RPMI8226 (cell line): ENCODE data around the gene ANK2.

Source experiments
- DNase-seq: peaks from one replicate; pipeline ENCODE4 v3.0.0-alpha.2; 2015

The ANK2 gene

DNA sequence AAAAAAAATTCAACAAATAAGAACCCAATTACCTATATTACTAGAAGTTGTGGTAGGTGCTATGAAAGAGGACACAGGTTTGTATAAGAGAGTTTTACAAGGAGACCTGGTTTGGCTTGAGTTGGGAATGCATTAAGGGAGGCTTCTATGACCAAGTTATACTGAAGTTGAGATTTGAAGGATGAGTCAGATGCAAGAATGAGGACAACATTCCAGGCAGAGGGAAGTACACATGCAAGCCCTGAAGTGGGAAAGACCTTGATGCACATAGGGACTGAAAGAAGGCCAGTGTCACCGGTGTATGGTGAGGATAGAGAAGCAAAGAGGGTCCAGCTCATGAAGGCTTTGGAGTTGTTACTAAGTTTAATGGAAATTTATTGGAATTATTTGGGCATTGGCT is 52.2 kb downstream of the ANK2 start:
- DNase-seq, result no peak

DNA sequence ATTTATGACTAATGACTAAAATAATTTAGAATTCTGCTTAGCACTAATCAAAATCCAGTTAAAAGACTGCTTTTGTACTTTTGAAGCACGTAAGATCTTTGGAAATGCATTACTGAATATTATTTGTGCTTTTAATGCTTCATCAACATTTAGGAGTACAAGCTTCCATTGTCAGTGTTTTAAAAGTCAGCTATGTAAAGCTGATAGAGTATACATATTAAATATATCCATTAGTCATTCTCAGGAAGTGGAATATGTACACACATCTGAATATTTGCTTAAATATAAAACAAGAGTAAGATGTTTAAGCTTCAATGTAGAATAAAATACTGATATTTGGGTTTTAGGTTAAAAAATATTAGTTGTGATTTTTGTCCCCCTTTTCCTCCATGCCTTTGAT is 54.1 kb downstream of the ANK2 start:
- DNase-seq, result no peak

DNA sequence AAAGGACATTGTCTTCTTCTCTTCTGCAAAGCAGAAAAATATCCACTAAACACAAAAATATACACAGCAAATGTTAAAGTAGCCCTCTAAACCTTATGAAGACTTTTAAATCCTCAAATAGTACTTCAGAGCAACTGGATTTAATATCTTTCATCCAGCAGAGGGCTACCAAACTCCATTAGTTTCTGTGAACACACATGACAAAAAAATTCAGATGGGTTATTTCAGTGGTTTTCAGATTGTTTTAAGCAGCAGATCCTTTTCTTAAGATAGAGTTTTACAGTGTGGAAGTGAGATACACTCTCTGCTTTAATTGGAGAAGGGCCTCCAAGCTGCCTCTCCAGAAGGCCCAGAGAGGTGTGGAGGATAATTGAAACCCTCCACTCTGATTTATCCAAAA is 56.7 kb downstream of the ANK2 start:
- peak; percentile 17 for DNase-seq

DNA sequence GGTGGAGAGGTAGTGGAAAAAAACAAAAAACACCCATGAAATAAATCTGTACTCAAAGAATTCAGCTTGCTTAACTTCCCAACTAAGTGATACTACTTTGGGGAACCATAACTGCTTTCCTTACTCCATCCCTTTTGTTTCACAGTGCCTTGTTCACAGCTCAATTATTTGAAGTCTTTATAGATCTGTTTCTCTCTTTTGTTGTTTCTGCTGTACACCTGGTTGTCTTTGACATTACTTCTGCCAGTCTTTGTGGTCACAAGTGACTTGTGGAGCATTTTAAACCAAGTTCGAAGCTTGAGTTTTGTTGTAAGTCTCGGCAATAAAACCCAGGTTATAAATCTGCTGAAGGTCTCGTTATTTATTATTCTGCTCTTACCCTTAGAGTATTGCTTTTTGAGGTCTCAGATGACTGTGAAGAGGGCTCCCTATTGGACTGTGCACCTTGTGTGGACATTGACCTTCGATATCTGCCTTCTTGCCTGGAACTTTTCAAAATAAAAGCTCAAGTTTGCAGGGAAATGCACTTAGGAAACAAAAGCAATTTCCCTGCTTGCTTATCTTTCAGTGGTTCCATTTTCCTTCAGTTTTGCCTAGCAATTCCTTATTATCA is 59.8 kb downstream of the ANK2 start:
- no peak for DNase-seq

GRCh38 chr4:113112338-113112978 is 63.0 kb downstream of the ANK2 start:
- no peak for DNase-seq

GRCh38 chr4:113113151-113113550 is 63.7 kb downstream of the ANK2 start:
- DNase-seq, result no peak

GRCh38 chr4:113114884-113115283 is 65.4 kb downstream of the ANK2 start:
- DNase-seq, result no peak

GRCh38 chr4:113116414-113117357 is 67.2 kb downstream of the ANK2 start:
- DNase-seq, result no peak

DNA sequence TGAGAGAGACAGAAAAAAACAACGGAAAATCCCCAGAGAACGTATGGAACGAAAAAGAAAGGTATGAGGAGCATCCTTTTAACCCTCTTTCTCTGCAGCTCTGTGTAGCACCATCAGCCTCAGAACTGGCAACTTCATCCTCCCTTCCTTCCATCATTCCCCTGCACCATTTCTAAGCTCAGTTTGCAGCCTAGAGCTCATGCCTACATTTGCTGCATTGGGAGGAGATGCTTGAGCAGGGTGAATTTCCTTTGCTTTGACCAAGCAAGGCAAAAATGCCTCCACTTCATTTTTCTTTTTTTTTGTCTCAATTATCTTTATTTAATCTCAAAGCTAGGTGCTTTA is 67.9 kb downstream of the ANK2 start:
- no peak for DNase-seq

GRCh38 chr4:113122066-113122465 is 72.6 kb downstream of the ANK2 start:
- no peak for DNase-seq

DNA sequence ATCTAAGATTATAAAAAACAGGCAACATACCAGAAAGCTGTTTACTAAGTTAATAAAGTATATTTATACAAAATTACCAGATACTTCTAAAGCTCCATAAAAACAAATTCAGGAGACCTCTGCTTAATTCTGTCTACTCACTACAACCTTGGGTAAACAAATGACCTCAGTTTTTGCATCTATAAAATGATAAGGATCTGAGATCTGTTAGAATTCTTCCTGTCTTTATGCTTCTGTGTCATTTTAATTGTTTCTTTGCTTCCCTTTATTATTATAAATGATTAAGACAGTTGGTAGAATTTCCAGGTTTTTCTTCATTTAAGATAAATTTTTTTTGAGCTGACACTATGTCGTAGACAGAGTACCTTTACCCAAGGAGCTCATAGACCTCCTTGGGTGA is 76.0 kb downstream of the ANK2 start:
- no peak for DNase-seq

DNA sequence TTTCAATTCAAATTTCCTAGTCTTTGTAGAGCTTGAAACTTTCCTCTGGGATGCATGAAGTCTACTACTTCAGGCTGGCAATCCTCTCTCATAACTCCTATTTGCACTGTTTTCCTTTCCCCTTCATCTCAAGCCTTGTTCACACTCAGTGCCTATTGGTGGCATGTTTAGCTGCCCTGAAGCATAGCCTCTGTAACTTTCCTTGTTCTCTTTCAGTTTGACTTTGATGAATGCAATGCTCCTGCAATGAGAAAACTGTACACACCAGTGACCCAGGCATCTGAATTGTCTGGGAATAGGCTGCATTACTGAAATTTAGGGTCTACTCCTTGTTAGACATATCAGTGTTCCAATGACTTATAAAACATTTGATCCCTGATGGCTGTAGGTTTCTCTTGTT is 81.7 kb downstream of the ANK2 start:
- DNase-seq, result no peak

- DNase-seq, result no peak
Measured at GRCh38 chr4:113131621-113132020, 82.2 kb downstream of the ANK2 start.

DNA sequence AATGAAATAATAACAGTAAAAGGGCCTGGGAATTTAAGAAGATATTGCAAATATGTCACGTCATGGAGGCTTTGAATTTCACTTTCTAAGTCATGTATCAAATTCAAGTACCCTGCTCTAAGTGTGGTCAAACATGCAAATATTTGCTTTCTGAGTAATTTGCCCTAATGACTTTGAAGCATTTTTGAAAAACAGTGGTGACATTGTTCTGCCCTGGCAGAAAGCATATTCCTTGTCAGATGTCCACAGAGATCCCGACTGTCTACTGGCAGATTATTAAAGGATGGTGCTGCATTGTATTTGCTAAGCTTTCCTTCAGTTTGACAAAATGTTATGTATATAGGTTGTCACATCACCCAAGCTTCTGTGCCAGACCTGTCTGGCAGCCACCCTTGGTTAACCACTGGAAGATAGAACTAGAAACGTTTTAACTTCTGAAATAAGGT is 92.5 kb downstream of the ANK2 start:
- DNase-seq, result no peak

GRCh38 chr4:113142351-113142750 is 92.9 kb downstream of the ANK2 start:
- no peak for DNase-seq

GRCh38 chr4:113144091-113144490 is 94.6 kb downstream of the ANK2 start:
- DNase-seq, result no peak

DNA sequence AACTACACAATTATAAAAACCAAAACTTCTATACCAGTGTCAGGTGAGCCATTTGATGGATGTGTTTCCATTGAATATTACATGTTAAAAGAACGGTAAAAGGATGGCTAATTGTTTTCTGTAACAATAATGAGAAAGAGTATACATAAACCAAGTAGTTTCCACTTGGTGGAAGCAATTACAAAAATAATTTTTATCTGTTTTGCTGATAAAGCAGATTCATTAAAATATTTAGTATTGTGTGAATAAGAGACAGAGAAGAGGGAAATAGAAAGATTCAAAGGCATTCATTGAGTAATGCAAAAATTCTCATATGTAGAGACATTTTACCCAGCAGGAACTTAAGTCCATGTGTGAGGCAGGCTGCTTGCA is 95.7 kb downstream of the ANK2 start:
- DNase-seq, result no peak

- DNase-seq, result no peak
Measured at GRCh38 chr4:113145519-113146291, 96.3 kb downstream of the ANK2 start.

DNA sequence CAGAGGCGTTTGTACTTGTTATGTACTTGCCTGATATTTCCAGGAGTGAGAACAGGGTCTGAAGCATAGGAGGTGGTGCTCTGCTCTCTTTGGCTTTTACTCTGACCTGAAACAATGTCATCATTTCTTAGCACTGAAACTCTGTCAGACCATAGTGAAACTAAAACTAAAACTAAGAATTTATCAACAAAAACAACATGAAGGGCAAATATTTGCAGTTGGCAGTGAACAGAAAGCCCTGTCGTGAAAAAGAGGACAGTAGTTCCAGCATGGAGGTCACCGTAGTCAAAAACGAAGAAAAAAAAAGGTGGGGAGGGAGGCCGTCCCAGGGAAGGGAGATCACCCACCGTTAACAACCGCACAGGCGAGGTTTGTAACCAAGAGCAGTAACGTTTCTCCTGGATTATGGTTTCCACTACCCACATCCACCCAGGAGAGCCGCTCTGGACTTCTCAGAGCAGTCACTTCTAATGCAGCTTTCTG is 97.5 kb downstream of the ANK2 start:
- DNase-seq, result peak; percentile 31

DNA sequence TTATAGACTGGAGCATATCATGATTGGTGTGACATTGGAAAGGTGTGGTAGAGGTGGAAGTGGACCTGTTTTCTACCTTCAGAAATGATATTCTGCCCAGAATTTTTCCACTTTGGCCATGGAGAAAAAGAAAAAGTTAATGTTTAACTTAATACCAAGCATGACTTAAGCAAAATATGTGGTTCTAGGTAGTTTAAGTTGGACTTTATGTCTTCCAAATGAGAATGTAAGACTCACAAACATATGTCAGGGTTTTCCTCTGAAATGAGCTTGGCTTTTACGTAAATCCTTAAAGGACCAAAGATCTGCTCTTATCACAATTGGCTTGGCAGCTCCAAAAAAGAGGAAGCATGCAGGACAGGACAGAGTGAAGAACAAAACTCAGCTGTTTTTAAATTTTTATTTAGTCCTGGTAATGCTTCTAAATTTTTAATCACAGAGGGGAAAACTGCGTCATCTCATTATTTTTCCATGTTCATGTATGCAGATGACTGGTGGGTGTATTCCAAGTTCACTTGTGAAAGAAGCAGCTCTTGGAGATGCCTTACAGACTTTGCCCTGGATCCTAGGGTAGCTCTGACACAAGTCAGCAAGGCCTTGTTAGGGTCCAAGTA is 98.2 kb downstream of the ANK2 start:
- no peak for DNase-seq

GRCh38 chr4:113148925-113149324 is 99.5 kb downstream of the ANK2 start:
- no peak for DNase-seq

GRCh38 chr4:113153529-113154101 is 104.2 kb downstream of the ANK2 start:
- DNase-seq, result no peak
